Activated CD4-positive, alpha-beta T cell treated with anti-CD3 and anti-CD28 coated beads, Interleukin-10, Interleukin-2, amounts not matched to agents 100 ng/mL and 50 ng/mL, durations not matched to agents 16 hours and 8 hours (primary cell): ENCODE measurements around the gene HSH2D.

ENCODE experiments used
- DNase-seq: peaks from one replicate; pipeline ENCODE4 v3.0.0-alpha.2; 2020

HSH2D gene

DNA sequence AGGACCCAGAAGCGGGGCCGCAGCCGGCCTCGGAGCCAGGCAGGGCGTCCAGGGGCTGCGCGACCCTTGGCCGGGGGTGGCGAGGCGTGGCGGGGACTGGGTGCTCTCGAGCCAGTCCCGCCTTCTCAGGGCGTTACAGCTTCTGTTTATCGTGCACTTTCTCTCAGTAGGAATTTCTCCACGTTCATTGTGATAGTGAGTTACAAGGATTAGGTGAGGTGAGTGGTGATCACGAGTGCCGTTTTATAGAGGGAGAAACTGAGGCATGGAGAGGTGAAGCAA, 54.8 kb downstream of the HSH2D start:
- DNase-seq, result no peak

DNA sequence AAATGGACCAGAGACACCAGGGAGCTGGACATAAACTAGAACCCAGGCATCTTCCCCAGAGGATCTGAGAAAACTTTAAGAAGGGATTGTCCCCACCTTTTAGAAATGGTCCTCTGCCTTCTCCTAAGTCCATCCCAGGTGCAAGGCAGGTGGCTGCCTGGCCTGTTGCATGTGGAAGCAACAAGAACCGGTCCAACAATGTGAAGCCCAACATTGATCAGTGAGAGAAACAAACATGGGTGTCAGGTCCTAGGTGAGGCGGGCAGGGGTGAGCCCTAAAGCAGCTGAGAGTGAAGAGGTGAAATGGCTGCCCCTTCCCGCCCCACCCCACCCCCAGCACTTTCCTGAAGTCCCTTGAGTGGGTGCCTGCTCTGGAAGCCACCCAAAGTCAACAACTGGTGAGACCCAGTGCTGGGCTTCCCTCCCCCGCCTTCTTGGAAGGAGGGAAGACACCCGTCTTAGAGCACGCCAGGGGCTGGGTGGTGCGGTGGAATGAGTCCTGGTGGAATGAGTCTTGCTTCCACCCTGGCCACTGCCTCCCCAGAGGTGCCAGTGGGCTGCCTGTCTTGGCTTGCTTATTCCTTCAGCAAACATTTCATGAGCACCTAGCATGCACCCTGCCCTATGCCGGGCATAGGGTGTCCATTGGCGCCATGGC, 55.9 kb downstream of the HSH2D start:
- DNase-seq, result no peak

DNA sequence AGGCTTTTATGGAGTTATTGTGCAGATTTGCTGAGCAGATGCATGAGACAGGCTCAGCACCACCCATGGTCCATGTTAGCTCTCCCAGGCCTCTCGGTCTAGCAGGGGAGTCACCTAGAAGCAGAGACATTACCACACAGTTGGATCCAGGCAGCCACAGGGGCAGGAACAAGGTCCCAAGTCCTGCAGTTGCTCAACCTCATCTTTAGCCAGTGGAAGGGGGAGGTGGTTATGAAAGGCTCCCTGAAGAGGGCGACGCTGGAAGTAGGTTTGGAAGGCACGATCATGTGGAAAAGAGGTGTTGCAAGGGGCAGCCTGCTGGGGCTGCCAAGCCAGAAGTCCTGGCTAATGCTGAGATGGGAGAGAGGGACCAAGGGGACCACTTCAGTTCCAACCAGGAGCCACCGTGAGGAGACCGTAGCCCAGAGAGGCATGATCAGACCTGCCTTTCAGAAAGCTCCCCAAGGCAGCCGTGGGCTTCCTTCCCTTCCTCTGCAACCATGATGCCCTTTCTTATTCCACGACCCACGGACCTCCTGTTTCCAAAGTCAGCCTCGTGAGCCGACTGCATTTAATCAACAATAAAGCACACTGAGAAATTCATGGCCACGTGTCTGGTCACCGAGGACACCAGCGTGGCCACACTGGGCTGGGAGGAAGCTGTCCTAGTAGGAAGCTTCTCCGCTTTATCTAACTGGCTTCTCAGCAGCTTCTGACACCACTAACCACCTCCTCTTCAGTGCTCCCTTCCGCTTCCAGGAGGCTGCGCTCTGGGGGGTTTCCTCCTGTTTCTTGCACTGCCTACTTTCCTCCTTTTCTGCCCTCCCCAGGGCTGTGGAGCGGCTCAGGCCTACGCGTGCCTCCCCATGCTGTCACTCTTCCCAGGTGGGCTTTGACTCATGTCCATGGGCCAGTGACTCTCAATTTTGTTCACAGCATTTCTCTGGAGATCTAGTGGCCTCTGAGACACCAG, 56.8 kb downstream of the HSH2D start:
- DNase-seq, result no peak

GRCh38 chr19:16201011-16201391, 57.5 kb downstream of the HSH2D start:
- DNase-seq, result no peak

- peak; percentile 39 for DNase-seq
These were observed 59.1 kb downstream of the HSH2D start for GRCh38 chr19:16202320-16203255.

DNA sequence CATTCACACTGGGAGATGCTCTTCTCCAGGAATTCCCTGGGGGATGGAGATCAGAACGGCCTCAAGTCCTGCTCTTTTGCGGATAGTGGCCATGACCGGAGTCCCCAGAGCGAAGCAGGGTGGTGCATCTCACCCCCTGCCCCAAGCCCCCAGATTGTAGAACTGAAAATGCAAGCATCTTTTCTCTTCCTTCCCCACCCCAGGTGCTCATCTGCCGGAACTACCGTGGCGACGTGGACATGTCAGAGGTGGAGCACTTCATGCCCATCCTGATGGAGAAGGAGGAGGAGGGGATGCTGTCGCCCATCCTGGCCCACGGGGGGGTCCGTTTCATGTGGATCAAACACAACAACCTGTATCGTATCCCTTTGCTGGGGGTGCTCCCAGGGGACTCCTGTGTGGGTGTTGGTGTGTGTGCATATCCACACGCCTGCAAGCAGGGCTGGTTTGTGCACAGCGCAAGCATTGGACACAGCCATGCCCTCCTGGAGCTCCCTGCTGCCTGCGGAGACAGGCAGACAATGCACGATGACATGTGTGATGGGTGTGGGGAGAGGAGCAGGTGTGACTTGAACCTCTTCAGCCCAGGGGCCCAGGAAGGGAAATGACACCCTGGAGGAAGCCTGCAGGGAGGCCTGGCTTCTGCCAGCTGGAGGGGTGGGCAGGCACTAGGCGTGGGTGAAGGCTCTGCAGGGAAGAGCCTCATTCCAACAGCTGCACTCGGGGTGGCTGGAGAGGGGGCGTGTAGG, 59.9 kb downstream of the HSH2D start:
- DNase-seq, result no peak

DNA sequence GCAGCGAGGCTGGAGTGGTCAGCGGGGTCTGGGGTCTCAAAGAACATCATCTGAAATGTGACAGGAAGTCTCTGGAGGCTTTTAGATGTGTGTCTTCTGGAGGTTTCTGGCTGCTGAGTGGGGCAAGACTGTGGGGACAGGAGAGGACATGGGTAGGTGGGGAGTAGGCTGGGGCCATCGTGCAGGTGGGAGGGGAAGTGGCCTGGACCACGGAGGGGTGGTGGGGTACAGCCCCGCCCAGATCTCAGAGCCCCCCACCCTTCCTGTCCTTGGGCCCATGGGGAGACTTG, 60.5 kb downstream of the HSH2D start:
- DNase-seq, result no peak

DNA sequence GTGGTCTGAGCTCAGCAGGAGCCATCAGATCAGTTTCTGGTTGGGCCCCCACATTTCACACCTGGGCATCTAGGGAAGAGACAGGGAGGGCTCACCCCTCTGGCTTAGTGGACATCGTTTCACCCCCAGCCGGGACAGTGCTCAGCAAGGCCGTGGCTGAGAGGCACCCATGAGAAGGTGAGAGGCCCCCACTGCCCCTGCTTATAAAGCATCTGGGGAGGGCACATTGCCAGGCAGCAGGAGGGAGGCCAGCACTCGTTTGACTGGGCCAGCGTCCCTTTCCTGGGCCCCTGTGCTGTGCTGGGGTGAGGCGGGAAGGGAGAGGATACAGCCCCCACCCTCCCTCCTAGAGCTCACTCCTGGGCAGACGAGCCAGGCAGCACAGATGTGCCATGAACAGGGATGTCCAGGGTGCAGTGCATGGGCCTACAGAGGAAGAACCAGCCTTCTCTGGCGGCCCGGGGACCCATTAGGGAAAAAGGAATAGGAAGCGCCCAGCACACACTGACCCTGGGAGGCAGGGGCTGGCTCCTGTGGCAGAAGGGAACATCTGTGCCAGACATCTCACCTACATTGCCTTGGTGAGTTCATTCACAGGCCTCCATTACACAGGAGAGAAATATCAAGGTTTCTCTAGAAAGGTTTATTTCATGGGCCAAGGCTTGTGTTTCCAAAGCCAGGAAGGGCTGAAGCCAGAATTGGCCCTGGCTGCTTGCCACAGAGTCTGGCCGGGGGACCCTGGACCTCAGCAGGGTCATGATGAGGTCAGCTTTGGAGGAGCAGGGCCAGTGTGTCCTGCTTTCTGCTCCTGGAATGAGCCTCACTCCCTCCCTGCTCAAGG, 61.9 kb downstream of the HSH2D start:
- DNase-seq, result no peak

DNA sequence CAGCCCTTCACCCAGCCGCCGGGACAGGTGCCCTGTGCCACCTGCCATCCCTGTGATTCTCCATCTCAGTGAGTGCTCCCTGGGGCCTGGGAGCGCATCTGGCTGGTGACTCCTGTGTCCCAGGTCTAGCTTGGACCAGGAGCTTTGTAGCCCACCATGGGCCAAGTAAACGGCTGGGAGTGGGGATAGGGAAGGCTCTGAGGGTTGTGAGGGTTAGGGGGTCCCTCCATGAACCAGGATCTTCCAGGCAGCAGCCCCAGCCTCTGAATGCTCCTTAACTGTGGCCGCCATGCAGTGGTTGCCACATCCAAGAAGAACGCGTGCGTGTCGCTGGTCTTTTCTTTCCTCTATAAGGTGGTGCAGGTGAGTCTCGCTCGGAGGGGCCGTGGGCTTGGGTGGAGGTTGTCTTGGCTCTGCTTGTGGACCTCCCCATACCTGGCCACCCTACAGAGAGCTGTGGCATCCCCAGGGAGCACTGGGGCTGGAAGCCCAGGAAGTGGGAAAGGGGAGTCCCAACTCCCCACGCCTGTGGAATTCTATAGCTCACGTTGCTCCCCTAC, 62.6 kb downstream of the HSH2D start:
- no peak for DNase-seq

DNA sequence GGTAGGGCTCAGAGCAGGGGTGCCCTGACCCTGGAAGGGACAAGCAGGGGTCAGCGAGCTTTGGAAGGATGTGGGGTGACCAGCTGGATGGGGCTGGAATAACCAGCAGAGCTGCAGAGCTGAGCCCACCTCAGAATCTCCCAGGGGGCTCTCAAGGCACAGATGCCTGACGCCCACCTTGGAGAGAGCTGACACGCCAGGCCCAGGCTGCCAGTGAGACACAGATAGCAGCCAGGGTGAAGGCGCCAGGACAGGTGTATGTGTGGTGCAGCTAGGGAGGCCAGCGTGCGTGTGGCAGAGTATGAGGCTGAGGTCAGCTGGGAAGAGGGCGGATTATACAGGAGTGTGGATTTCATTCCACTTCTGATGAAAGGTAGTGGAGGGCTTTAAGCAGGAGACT, 63.2 kb downstream of the HSH2D start:
- no peak for DNase-seq

GRCh38 chr19:16207063-16207462, 63.6 kb downstream of the HSH2D start:
- no peak for DNase-seq

DNA sequence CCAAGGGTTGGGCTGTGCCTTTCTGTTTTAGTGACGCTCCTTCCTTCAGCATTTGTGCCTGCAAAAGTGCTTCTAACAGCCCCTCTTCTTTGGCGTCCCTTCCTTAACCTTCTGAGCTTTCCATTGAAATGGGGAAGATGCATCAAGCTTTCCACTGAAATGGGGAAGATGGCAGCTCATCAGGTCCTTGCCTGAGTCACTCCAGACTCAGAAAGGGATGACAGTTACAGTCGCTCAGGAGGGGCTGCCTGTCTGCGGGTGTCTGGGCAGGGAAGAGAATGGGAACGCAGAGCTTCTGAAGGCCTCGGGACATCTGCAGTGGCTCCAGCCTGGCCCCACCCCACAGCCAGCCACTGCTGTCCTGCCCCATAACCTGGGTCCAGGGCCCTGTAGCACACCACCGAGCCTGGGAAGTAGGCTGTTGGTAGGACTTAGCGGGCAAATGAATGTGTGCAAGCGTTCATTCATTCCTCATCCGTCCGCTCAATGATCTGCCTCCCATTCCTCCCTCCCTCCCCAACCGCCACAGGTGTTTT, 64.1 kb downstream of the HSH2D start:
- DNase-seq, result no peak
